ENCODE measurements around the gene PEAK3. TPM values are rescaled to one million over a fixed set of nuclear protein-coding genes. Genes with fewer than 3 reads are reported as not detected.

The PEAK3 gene
- total and polyA plus RNA-seq, 10 of the 15 experiments (the other 5 are each of a cell fraction or from before 2014, with no cell fraction given), result 0.03 to 0.10 (median 0.05) TPM; not detected in 7

- Histone ChIP-seq H3K36me3 (ENCODE audit: control insufficient read depth in 2 of 2, insufficient read depth in 2 of 2, low read length in 1 of 2) (peaks cover 0 to 40% of the 10 kb centered on the region in 2 experiments; a peak in 3 of 4 replicates), H3K9ac (ENCODE audit: control insufficient read depth, insufficient read depth, low read length) (no peak overlapping the region), H3K4me2 (ENCODE audit: control insufficient read depth, insufficient read depth) (no peak overlapping the region), H3K27me3 (replicated peaks in 1 of 2; ENCODE audit: control insufficient read depth in 2 of 2, insufficient read depth in 2 of 2, low read length in 1 of 2) (no peaks in the 10 kb centered on the region), H3K9me3 (replicated peaks; ENCODE audit: control insufficient read depth, insufficient read depth, low read length) (no peaks in the 10 kb centered on the region), H3K4me1 (ENCODE audit: control insufficient read depth, insufficient read depth, low read length) (peaks cover 12% of the 10 kb centered on the region), H3K4me3 (no peak overlapping the region), H4K20me1 (ENCODE audit: control insufficient read depth, insufficient read depth) (no peaks in the 10 kb centered on the region), H3K27ac (ENCODE audit: control insufficient read depth, insufficient read depth) (no peak overlapping the region), H2AFZ (ENCODE audit: control insufficient read depth, low read depth, low read length) (no peak overlapping the region), H3K79me2 (ENCODE audit: control insufficient read depth, insufficient read depth, low read length) (peaks cover 21% of the 10 kb centered on the region)
- ChIA-PET SMC1A (ENCODE audit: uncharacterized antibody, unreplicated experiment) (interaction anchor here (0.6 kb wide), 1 partner anchor 44 kb away, joined by 3 read pairs; no protein-coding TSS in a partner anchor), CTCF (interaction anchor here (0.7 to 1.0 kb wide), 3 partner anchors 59 to 76 kb away, joined by 3 to 4 read pairs (median 4); no protein-coding TSS in a partner anchor), RAD21 (ENCODE audit: unreplicated experiment) (interaction anchor here (1.1 to 1.5 kb wide), 3 partner anchors 8 to 74 kb away, joined by 3 to 5 read pairs (median 3); no protein-coding TSS in a partner anchor), POLR2A (interaction anchor here (0.5 to 0.6 kb wide), 2 partner anchors 18 to 58 kb away, joined by 3 to 4 read pairs; no protein-coding TSS in a partner anchor)
- DNase-seq (ENCODE audit: low read depth, low spot score), result no peak
- intact Hi-C loops (cut with micrococcal nuclease; ENCODE audit: unreplicated experiment) (loop anchor here (10.0 kb wide), 1 partner anchor 135 kb away; the partner anchor contains the start of genes IZUMO4 and MOB3A), in situ Hi-C loops (cut with MboI) (loop anchor here (5.0 kb wide), 1 partner anchor 87 kb away; no protein-coding TSS in a partner anchor)
- ATAC-seq, result no peak
- BruUV-seq (replicated peaks), result no TSS peak
- 99% methylated on average over 27 of the region's 43 CpGs for WGBS (ENCODE audit: insufficient coverage, insufficient replicate concordance, low lambda C conversion rate, missing lambda C conversion rate)
- TF ChIP-seq E2F4 (IDR thresholded peaks at IDR 0.05; ENCODE audit: low read depth, low read length), result no peak
- TF ChIP-seq PAX5 (IDR thresholded peaks at IDR 0.05; ENCODE audit: borderline replicate concordance, low read depth, low read length), result no peak
- TF ChIP-seq EGR1 (IDR thresholded peaks at IDR 0.05; ENCODE audit: borderline replicate concordance in 1 of 2, low read depth in 2 of 2, low read length in 2 of 2), result no peak
- no peak for TF ChIP-seq YY1 (IDR thresholded peaks at IDR 0.05; ENCODE audit: low read depth, low read length)
- no peak for TF ChIP-seq NR2C1 (IDR thresholded peaks at IDR 0.05)
- TF ChIP-seq NBN (IDR thresholded peaks at IDR 0.05), result no peak
- TF ChIP-seq SPI1 (IDR thresholded peaks at IDR 0.05; ENCODE audit: borderline replicate concordance, insufficient read depth, low read depth, low read length), result no peak
- no peak for TF ChIP-seq POLR2AphosphoS2 (IDR thresholded peaks at IDR 0.05; ENCODE audit: low read depth, low read length)
- no peak for TF ChIP-seq MYB (IDR thresholded peaks at IDR 0.05; ENCODE audit: borderline replicate concordance, low read depth, low read length)
- TF ChIP-seq CHD4 (IDR thresholded peaks at IDR 0.05), result no peak
- TF ChIP-seq CEBPB (IDR thresholded peaks at IDR 0.05; ENCODE audit: borderline replicate concordance in 1 of 2, low read depth in 2 of 2, low read length in 2 of 2), result no peak
- no peak for TF ChIP-seq MYC (IDR thresholded peaks at IDR 0.05; ENCODE audit: insufficient read depth, insufficient read length, insufficient replicate concordance, low read length, severe bottlenecking)
- FAIRE-seq, result no peak
Observed at GRCh38 chr19:2230033-2230531, 51.9 kb downstream of the PEAK3 start.
